Vagina (tissue), 2 donors: ENCODE results near the gene PRIM2.
"Not testable (repeated sequence)": the region's sequence is repeated elsewhere in the genome, so short reads cannot be mapped to it uniquely, and the experiment has no call there.

Experiments used
- CTCF ChIP-seq, 3 experiments: fragments of 450-650 bp in 2 of 3; fragments of 200-600 bp in 1 of 3; sonication (generic) in 1 of 3; IDR thresholded peaks; one replicate each; pipeline ENCODE4 v1.5.1; 2017 to 2019; ENCODE audit warnings: antibody characterized with exemption in 3 of 3, mild to moderate bottlenecking in 2 of 3, moderate library complexity in 2 of 3
- POLR2A ChIP-seq, 2 donors: fragments of 450-650 bp; IDR thresholded peaks; one replicate each; pipeline ENCODE4 v1.6.1; 2017; ENCODE audit warnings: antibody characterized with exemption in 2 of 2, mild to moderate bottlenecking in 2 of 2, moderate library complexity in 2 of 2
- POLR2AphosphoS5 ChIP-seq, 2 donors: sonication (generic); formaldehyde crosslinking; IDR thresholded peaks; one replicate each; pipeline ENCODE4 v1.9.0; 2017; ENCODE audit warnings: antibody characterized with exemption in 2 of 2, mild to moderate bottlenecking in 2 of 2, low read depth in 1 of 2; ENCODE audit not compliant: insufficient read depth in 1 of 2

DNA sequence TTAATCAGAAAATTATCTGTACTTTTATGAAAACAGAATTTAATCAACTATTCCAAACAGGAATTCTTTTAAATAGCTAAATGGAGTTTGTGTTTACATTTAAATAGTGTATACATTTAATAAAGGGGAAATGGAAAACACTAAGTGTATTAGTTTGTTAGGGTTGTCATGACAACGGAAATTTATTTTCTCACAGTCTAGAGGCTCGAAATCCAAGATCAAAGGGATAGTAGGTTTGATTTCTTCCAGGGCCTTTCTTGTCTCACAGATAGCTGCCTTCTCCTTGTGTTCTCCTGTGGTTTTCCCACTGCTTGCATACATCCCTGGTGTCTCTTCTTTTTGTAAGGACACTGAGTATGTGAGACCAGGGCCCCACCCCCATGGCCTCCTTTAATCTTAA, 215.2 kb downstream of the PRIM2 start:
- TF ChIP-seq POLR2A (IDR thresholded peaks at IDR 0.05); CTCF (IDR thresholded peaks at IDR 0.05); POLR2AphosphoS5 (IDR thresholded peaks at IDR 0.05; ENCODE audit: insufficient read depth in 1 of 2, low read depth in 1 of 2): not testable (repeated sequence)
